Measurements from ENCODE around the gene INCA1. TPM values are rescaled to one million over a fixed set of nuclear protein-coding genes. Genes with fewer than 3 reads are reported as not detected.

Gene INCA1
- total RNA-seq, 1 donor from 2014 or later = 1.7 TPM

GRCh38 chr17:5019475-5019956 is 22.2 kb upstream of the INCA1 start:
- Histone ChIP-seq H3K4me1 (no peaks in the 10 kb centered on the region), H3K27ac (no peak overlapping the region), H3K4me3 (no peak overlapping the region), H3K27me3 (no peaks in the 10 kb centered on the region), H3K9me3 (no peaks in the 10 kb centered on the region), H3K36me3 (peaks cover 3 to 77% of the 10 kb centered on the region in 2 donors)
- TF ChIP-seq POLR2AphosphoS5 (IDR thresholded peaks at IDR 0.05; ENCODE audit: insufficient read depth in 1 of 2, low read depth in 1 of 2) = no peak
- no peak for TF ChIP-seq CTCF (IDR thresholded peaks at IDR 0.05)
- TF ChIP-seq POLR2A (IDR thresholded peaks at IDR 0.05) = no peak
- intact Hi-C loops (cut with DNase I) = no loop called here
- no peak for DNase-seq (ENCODE audit: extremely low spot score in 2 of 2)

- no peaks in the 10 kb centered on the region for H3K9me3 ChIP-seq
- no peak for DNase-seq (ENCODE audit: extremely low spot score in 2 of 2)
- no peaks in the 10 kb centered on the region for H3K4me1 ChIP-seq
- intact Hi-C loops (cut with DNase I) = no loop called here
- H3K4me3 ChIP-seq = no peak overlapping the region
- H3K36me3 ChIP-seq = peaks cover 3 to 53% of the 10 kb centered on the region in 2 donors
- no peak for TF ChIP-seq POLR2AphosphoS5 (IDR thresholded peaks at IDR 0.05; ENCODE audit: insufficient read depth in 1 of 2, low read depth in 1 of 2)
- no peak for TF ChIP-seq CTCF (IDR thresholded peaks at IDR 0.05)
- TF ChIP-seq POLR2A (IDR thresholded peaks at IDR 0.05) = no peak
- no peak overlapping the region for H3K27ac ChIP-seq
- H3K27me3 ChIP-seq = no peaks in the 10 kb centered on the region
Observed at GRCh38 chr17:5014357-5014756, 17.0 kb upstream of the INCA1 start.

- no peaks in the 10 kb centered on the region for H3K4me1 ChIP-seq
- intact Hi-C loops (cut with DNase I) = no loop called here
- TF ChIP-seq POLR2AphosphoS5 (IDR thresholded peaks at IDR 0.05; ENCODE audit: insufficient read depth in 1 of 2, low read depth in 1 of 2) (no peak), CTCF (IDR thresholded peaks at IDR 0.05) (no peak), POLR2A (IDR thresholded peaks at IDR 0.05) (no peak)
Observed at GRCh38 chr17:5011928-5012327, 14.6 kb upstream of the INCA1 start.

GRCh38 chr17:5003214-5003867 is 6.0 kb upstream of the INCA1 start:
- H3K4me1 ChIP-seq = peaks cover 25% of the 10 kb centered on the region
- H3K4me3 ChIP-seq = no peak overlapping the region
- H3K36me3 ChIP-seq = peaks cover 0 to 72% of the 10 kb centered on the region in 2 donors
- DNase-seq (ENCODE audit: extremely low spot score in 2 of 2) = no peak
- no peaks in the 10 kb centered on the region for H3K9me3 ChIP-seq
- no peaks in the 10 kb centered on the region for H3K27me3 ChIP-seq
- TF ChIP-seq POLR2A (IDR thresholded peaks at IDR 0.05) (no peak), POLR2AphosphoS5 (IDR thresholded peaks at IDR 0.05; ENCODE audit: insufficient read depth in 1 of 2, low read depth in 1 of 2) (no peak), CTCF (IDR thresholded peaks at IDR 0.05) (no peak)
- H3K27ac ChIP-seq = no peak overlapping the region
- intact Hi-C loops (cut with DNase I) = no loop called here

More at GRCh38 chr17:5011928-5012327, 14.6 kb upstream of the INCA1 start:
- H3K27ac ChIP-seq = no peak overlapping the region
- H3K4me3 ChIP-seq = no peak overlapping the region
- H3K36me3 ChIP-seq = peaks cover 0 to 67% of the 10 kb centered on the region in 2 donors
- no peaks in the 10 kb centered on the region for H3K27me3 ChIP-seq
- H3K9me3 ChIP-seq = no peaks in the 10 kb centered on the region
- DNase-seq (ENCODE audit: extremely low spot score in 2 of 2) = no peak

GRCh38 chr17:5002121-5002788 is 4.9 kb upstream of the INCA1 start:
- no peak for TF ChIP-seq POLR2AphosphoS5 (IDR thresholded peaks at IDR 0.05; ENCODE audit: insufficient read depth in 1 of 2, low read depth in 1 of 2)
- no peak for TF ChIP-seq CTCF (IDR thresholded peaks at IDR 0.05)
- TF ChIP-seq POLR2A (IDR thresholded peaks at IDR 0.05) = no peak

More at GRCh38 chr17:5002121-5002788, 4.9 kb upstream of the INCA1 start:
- no peak overlapping the region for H3K4me3 ChIP-seq
- no peak for DNase-seq (ENCODE audit: extremely low spot score in 2 of 2)
- H3K36me3 ChIP-seq = peaks cover 0 to 61% of the 10 kb centered on the region in 2 donors
- no peaks in the 10 kb centered on the region for H3K9me3 ChIP-seq
- peaks cover 26% of the 10 kb centered on the region for H3K4me1 ChIP-seq
- H3K27ac ChIP-seq = no peak overlapping the region
- intact Hi-C loops (cut with DNase I) = no loop called here
- H3K27me3 ChIP-seq = no peaks in the 10 kb centered on the region
